GM12891 (cell line): ENCODE results near the gene CADPS.

Experiments
- POLR2A ChIP-seq: IDR thresholded peaks from 2 replicates; pipeline ENCODE4 v1.6.1; 2011; ENCODE audit warnings: low read depth, low read length, control low read depth
- POLR2AphosphoS5 ChIP-seq: IDR thresholded peaks from 2 replicates; pipeline ENCODE4 v1.6.1; 2011; ENCODE audit warnings: low read depth, low read length, control low read depth
- POU2F2 ChIP-seq: IDR thresholded peaks from 2 replicates; pipeline ENCODE4 v1.6.1; 2011; ENCODE audit warnings: low read depth, mild to moderate bottlenecking, control low read depth, low read length, moderate library complexity
- TAF1 ChIP-seq: IDR thresholded peaks from 2 replicates; pipeline ENCODE4 v1.6.1; 2011; ENCODE audit warnings: low read depth, low read length, control low read depth

- TF ChIP-seq POLR2A (no peak), POU2F2 (no peak), TAF1 (no peak), POLR2AphosphoS5 (no peak)
These were observed 511.9 kb downstream of the CADPS start for GRCh38 chr3:62363275-62363674.
